ENCODE data around the gene SIRT2. TPM values are rescaled to one million over a fixed set of nuclear protein-coding genes. Genes with fewer than 3 reads are reported as not detected.
A peak's percentile ranks its signal among the peaks of the same experiment; 100 is the strongest.

SIRT2 gene
- total RNA-seq, 1 donor from 2014 or later, result 38.0 TPM

DNA sequence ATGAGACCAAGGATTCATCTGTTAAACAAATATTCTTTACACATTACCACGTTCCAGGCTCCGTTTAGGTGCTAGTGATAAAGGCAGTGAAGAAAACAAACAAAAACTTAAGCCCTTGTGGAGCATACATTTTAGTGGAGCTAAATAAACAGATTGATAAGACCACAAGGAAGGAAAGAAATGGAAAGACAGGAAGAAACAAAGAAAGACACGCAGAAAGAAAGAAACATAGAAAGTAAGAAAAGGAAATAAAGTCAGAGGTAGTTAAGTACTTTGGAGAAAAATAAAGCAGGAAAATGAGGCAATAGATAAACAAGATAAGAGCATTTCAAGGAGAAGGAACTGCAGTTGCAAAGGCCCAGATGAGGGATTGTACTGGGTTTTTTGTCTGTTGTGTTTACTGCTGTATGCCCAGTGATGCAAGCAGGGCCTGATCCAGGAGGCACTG is 1.3 kb upstream of the SIRT2 start:
- Mint-ChIP-seq H3K4me3 (ENCODE audit: low read depth) (peak overlapping the region; percentile 98), H3K9me3 (ENCODE audit: low read depth) (no peaks in the 10 kb centered on the region), H3K27me3 (peaks cover 3% of the 10 kb centered on the region), H3K4me1 (ENCODE audit: low read depth) (peaks cover 20% of the 10 kb centered on the region), H3K27ac (peak overlapping the region; percentile 96), H3K36me3 (ENCODE audit: insufficient read depth) (peaks cover 4% of the 10 kb centered on the region)
- DNase-seq (ENCODE audit: low spot score, unreplicated experiment), result no peak
- TF ChIP-seq, protein P1, sequence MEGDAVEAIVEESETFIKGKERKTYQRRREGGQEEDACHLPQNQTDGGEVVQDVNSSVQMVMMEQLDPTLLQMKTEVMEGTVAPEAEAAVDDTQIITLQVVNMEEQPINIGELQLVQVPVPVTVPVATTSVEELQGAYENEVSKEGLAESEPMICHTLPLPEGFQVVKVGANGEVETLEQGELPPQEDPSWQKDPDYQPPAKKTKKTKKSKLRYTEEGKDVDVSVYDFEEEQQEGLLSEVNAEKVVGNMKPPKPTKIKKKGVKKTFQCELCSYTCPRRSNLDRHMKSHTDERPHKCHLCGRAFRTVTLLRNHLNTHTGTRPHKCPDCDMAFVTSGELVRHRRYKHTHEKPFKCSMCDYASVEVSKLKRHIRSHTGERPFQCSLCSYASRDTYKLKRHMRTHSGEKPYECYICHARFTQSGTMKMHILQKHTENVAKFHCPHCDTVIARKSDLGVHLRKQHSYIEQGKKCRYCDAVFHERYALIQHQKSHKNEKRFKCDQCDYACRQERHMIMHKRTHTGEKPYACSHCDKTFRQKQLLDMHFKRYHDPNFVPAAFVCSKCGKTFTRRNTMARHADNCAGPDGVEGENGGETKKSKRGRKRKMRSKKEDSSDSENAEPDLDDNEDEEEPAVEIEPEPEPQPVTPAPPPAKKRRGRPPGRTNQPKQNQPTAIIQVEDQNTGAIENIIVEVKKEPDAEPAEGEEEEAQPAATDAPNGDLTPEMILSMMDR (IDR thresholded peaks at IDR 0.05; ENCODE audit: unreplicated experiment), result no peak

DNA sequence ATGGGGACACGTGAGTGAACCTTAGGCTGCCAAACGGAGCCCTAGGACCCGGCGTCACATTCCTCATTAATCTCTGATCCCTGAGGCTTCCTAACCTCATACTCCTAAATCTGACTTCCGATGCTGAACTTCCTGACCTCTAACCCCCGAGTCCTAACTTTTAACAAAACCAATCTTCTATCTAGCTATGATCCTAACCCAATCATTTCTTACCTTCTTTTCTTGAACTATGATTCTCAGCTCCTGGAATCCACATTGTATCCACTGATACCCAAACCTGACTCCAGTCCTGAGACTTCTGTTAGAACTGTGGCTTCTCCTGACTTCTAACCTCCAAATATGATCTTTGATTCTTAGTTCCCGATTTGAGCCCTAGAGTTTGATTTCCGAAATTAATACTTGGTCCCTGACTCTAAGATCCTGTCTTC is 798 bp upstream of the SIRT2 start:
- Mint-ChIP-seq H3K9me3 (ENCODE audit: low read depth) (no peaks in the 10 kb centered on the region), H3K36me3 (ENCODE audit: insufficient read depth) (peaks cover 4% of the 10 kb centered on the region), H3K27ac (peak overlapping the region; percentile 96), H3K4me1 (ENCODE audit: low read depth) (peaks cover 20% of the 10 kb centered on the region), H3K4me3 (ENCODE audit: low read depth) (peak overlapping the region; percentile 98), H3K27me3 (peaks cover 3% of the 10 kb centered on the region)
- DNase-seq (ENCODE audit: low spot score, unreplicated experiment), result no peak
- TF ChIP-seq, protein P1 (IDR thresholded peaks at IDR 0.05; ENCODE audit: unreplicated experiment), result no peak

DNA sequence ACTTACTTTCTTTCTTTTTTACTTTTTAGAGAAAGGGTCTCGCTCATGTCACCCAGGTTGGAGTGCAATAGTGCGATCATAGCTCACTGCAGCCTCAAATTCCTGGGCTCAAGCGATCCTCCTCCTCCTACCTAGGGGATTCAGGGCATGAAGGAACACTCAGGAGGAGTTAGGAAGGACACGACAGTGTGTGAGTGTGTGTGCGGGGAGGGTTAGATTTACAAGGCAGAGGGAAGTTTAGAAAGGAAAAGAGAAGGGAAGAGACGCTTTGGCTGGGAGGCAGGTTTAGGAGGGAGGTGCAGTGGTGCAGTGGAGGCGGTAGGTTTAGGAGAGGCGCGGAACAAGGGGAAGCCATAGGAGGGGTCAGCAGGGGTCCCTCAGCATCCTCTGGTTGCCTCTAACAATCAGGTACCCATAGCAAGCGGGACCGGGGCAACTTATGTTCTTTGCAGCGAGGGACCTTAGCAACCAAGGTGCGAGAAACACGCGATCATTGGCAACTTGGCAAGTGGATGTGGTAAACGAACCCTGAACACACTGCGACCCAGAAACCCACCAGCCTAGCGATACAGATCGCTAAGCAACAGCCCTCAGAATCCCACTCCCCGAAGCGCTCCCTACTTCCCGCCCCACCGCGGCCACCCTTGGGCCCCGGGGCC is 501 bp downstream of the SIRT2 start:
- TF ChIP-seq, protein P1 (IDR thresholded peaks at IDR 0.05; ENCODE audit: unreplicated experiment), result no peak
- Mint-ChIP-seq H3K4me1 (ENCODE audit: low read depth) (peaks cover 20% of the 10 kb centered on the region), H3K4me3 (ENCODE audit: low read depth) (peak overlapping the region; percentile 98), H3K9me3 (ENCODE audit: low read depth) (no peaks in the 10 kb centered on the region), H3K36me3 (ENCODE audit: insufficient read depth) (peaks cover 2% of the 10 kb centered on the region), H3K27ac (peak overlapping the region; percentile 99), H3K27me3 (peaks cover 3% of the 10 kb centered on the region)
- no peak for DNase-seq (ENCODE audit: low spot score, unreplicated experiment)

DNA sequence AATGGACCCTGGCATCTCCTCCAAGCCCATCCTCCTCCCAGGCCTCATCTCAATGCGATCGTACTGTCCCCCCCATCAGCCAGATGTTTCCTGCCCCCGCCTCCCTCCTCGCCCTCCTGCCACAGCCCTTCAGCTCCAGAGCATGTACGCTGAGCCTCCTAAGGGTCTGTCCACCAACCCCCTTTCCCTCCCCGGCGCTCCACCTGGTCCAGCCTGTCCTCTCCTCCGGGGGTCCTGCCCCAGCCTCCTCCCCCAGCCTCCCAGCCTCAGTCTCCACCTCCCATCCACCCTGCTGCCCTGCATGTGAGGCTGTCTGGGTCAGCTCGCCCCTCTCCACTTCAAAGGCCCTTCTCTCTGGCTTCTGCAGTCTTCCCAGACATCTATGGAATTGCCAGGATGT is 4.5 kb downstream of the SIRT2 start:
- no peak for DNase-seq (ENCODE audit: low spot score, unreplicated experiment)
- Mint-ChIP-seq H3K27me3 (peaks cover 3% of the 10 kb centered on the region), H3K4me1 (ENCODE audit: low read depth) (peaks cover 9% of the 10 kb centered on the region), H3K4me3 (ENCODE audit: low read depth) (no peak overlapping the region), H3K27ac (no peak overlapping the region), H3K36me3 (ENCODE audit: insufficient read depth) (no peaks in the 10 kb centered on the region), H3K9me3 (ENCODE audit: low read depth) (no peaks in the 10 kb centered on the region)
- TF ChIP-seq, protein P1 (IDR thresholded peaks at IDR 0.05; ENCODE audit: unreplicated experiment), result no peak

DNA sequence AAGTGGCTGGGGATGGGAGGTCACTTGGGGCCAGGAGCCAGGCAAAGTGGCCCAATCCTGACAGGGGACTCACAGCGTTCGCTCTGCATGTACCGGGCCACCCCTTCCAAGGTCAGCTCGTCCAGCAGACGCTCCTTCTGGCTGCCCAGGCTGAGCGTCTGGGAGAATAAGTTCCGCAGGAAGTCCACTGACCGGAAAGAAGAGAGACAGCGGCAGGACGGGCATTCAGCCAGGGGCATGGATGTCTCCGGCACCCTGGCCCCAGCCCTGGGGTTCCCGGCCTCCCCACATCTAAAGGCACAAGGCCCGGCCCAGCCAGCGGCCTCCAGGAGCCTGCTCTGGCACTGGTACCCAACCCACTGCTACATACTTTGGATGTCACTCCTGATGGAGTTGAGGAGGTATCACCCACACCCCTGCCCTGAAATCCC is 6.1 kb downstream of the SIRT2 start:
- Mint-ChIP-seq H3K4me1 (ENCODE audit: low read depth) (peaks cover under 1% of the 10 kb centered on the region), H3K36me3 (ENCODE audit: insufficient read depth) (no peaks in the 10 kb centered on the region), H3K27me3 (no peaks in the 10 kb centered on the region), H3K27ac (no peak overlapping the region), H3K9me3 (ENCODE audit: low read depth) (no peaks in the 10 kb centered on the region), H3K4me3 (ENCODE audit: low read depth) (no peak overlapping the region)
- DNase-seq (ENCODE audit: low spot score, unreplicated experiment), result no peak
- TF ChIP-seq, protein P1 (IDR thresholded peaks at IDR 0.05; ENCODE audit: unreplicated experiment), result no peak
